ENCODE measurements around the gene SNX8.

GRCh38 chr7:2202361-2202761 is 111.9 kb downstream of the SNX8 start:
- TF ChIP-seq CTCF (conservative IDR thresholded peaks at IDR 0.05; ENCODE audit: low read depth, low read length) (no peak), CEBPB (IDR thresholded peaks at IDR 0.05; ENCODE audit: low read depth, low read length) (no peak), POLR2A (IDR thresholded peaks at IDR 0.05; ENCODE audit: low read depth, low read length) (no peak), RAD21 (IDR thresholded peaks at IDR 0.05; ENCODE audit: low read length) (no peak), MAFK (IDR thresholded peaks at IDR 0.05; ENCODE audit: low read depth, low read length) (no peak), SMC3 (IDR thresholded peaks at IDR 0.05; ENCODE audit: low read depth, low read length) (no peak), FOS (IDR thresholded peaks at IDR 0.05; ENCODE audit: low read depth, low read length) (no peak), BHLHE40 (IDR thresholded peaks at IDR 0.05; ENCODE audit: low read depth, low read length) (no peak)

Data from IMR-90 (cell line).